ENCODE data around the gene SHLD1. TPM values are rescaled to one million over a fixed set of nuclear protein-coding genes. Genes with fewer than 3 reads are reported as not detected.

SHLD1 gene
- total RNA-seq, 1 donor from 2014 or later = 4.1 TPM

- no peak for TF ChIP-seq CTCF (conservative IDR thresholded peaks at IDR 0.05)
- peak overlapping the region; percentile 7 for H3K4me3 Mint-ChIP-seq
- H3K27me3 Mint-ChIP-seq = no peaks in the 10 kb centered on the region
- H3K36me3 Mint-ChIP-seq = no peaks in the 10 kb centered on the region
- no peaks in the 10 kb centered on the region for H3K9me3 Mint-ChIP-seq
- H3K27ac Mint-ChIP-seq = peak overlapping the region; percentile 4
- DNase-seq (ENCODE audit: extremely low spot score, unreplicated experiment) = no peak
- H3K4me1 Mint-ChIP-seq (ENCODE audit: unreplicated experiment) = peaks cover 23% of the 10 kb centered on the region
Observed at GRCh38 chr20:5845681-5846615, 95.7 kb downstream of the SHLD1 start.

GRCh38 chr20:5848711-5849505 lies 98.7 kb downstream of the SHLD1 start:
- Mint-ChIP-seq H3K9me3 (no peaks in the 10 kb centered on the region), H3K36me3 (no peaks in the 10 kb centered on the region), H3K4me1 (ENCODE audit: unreplicated experiment) (peaks cover 21% of the 10 kb centered on the region), H3K27ac (no peak overlapping the region), H3K27me3 (no peaks in the 10 kb centered on the region), H3K4me3 (no peak overlapping the region)
- no peak for DNase-seq (ENCODE audit: extremely low spot score, unreplicated experiment)
- TF ChIP-seq CTCF (conservative IDR thresholded peaks at IDR 0.05) = no peak

GRCh38 chr20:5855939-5856338 lies 105.7 kb downstream of the SHLD1 start:
- DNase-seq (ENCODE audit: extremely low spot score, unreplicated experiment) = no peak
- no peak for TF ChIP-seq CTCF (conservative IDR thresholded peaks at IDR 0.05)
- H3K9me3 Mint-ChIP-seq = no peaks in the 10 kb centered on the region
- H3K36me3 Mint-ChIP-seq = no peaks in the 10 kb centered on the region
- H3K4me1 Mint-ChIP-seq (ENCODE audit: unreplicated experiment) = no peaks in the 10 kb centered on the region
- no peaks in the 10 kb centered on the region for H3K27me3 Mint-ChIP-seq
- H3K4me3 Mint-ChIP-seq = no peak overlapping the region
- no peak overlapping the region for H3K27ac Mint-ChIP-seq

- Mint-ChIP-seq H3K9me3 (no peaks in the 10 kb centered on the region), H3K4me1 (ENCODE audit: unreplicated experiment) (no peaks in the 10 kb centered on the region), H3K27ac (no peak overlapping the region), H3K27me3 (no peaks in the 10 kb centered on the region), H3K36me3 (no peaks in the 10 kb centered on the region), H3K4me3 (no peak overlapping the region)
- TF ChIP-seq CTCF (conservative IDR thresholded peaks at IDR 0.05) = no peak
- no peak for DNase-seq (ENCODE audit: extremely low spot score, unreplicated experiment)
Observed at GRCh38 chr20:5859608-5860007, 109.4 kb downstream of the SHLD1 start.

GRCh38 chr20:5862703-5863039 lies 112.5 kb downstream of the SHLD1 start:
- Mint-ChIP-seq H3K4me1 (ENCODE audit: unreplicated experiment) (no peaks in the 10 kb centered on the region), H3K36me3 (no peaks in the 10 kb centered on the region), H3K27ac (no peak overlapping the region), H3K9me3 (no peaks in the 10 kb centered on the region), H3K4me3 (no peak overlapping the region), H3K27me3 (no peaks in the 10 kb centered on the region)
- DNase-seq (ENCODE audit: extremely low spot score, unreplicated experiment) = no peak
- TF ChIP-seq CTCF (conservative IDR thresholded peaks at IDR 0.05) = no peak

All from type B pancreatic cell (in vitro differentiated cells).